Stimulated activated CD4-positive, alpha-beta T cell treated with anti-CD3 and anti-CD28 coated beads, TNF-alpha, amount 100 ng/mL, for 24 hours (primary cell): ENCODE data around the gene CRACR2B.

Experiments used
- DNase-seq, 3 experiments: peaks; one replicate each; pipeline ENCODE4 v3.0.0-alpha.2; 2020; ENCODE audit warnings: low read depth in 3 of 3

CRACR2B gene

DNA sequence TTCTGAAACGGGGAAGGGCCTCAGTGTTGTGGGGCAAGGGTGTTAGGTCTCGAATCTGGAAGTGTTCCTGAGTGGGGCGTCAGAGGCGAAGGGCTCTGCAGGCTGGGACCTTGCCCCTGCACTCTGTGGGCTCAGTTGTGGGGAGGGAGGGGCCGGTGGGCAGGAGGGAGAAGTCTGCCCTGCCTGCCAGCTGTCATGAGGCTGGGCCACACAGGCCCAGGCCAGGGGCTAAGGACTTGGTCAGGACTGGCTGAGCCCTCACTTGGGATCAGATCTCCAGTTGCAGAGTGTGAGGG lies at the start of gene CRACR2B:
CRACR2B (plus strand) TSS at position 23 of the 296 bp plus-strand sequence. CDS start 689 bp downstream, outside the sequence.
- DNase-seq = no peak

DNA sequence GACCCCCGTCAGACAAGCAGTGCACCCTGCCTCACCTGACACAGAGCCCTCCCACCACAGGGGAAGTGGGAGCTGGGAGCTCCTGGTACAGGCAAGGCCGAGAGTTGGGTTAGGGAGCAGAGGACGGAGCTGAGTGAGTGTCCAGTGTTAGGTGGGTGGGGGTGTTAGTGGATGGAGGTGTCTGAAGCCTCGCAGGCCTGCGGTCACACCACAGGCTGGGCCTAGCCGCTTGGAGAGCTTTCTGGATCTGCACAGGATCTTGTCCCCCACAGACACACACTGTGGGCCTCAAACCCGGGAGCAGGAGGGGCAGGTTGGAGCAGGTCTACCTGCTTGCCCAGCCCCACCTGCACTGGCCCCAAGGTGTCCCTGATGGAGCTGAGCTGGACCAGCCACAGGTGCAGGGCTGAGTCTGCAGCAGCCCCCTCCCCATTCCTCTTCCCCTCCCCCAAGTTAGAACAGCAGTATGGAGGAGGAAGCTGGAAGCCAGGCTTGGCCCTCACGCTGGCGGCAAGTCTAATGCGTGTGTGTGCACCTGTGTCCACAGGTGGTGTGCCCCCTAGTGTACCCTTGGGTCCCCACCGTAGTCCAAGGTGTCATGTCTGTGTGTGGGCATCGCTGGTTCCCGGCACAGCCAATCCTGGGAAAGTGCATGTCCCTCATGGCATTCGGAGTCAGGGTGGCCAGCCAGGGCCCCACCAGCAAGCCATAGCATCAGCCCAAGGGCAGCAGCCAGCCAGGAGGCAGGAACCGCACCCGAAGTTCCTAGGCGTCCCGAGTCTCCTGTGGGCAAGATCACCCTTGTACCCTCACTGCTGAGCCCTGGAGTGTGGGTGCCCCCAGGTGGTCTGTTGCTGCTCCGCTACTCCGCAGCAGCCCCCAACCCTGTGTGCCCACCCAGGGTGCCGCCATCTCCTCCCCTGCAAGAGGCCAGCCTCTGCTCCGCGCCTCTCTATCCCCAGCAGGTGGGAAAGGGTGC lies 48.5 kb upstream of the CRACR2B start:
- DNase-seq = no peak

DNA sequence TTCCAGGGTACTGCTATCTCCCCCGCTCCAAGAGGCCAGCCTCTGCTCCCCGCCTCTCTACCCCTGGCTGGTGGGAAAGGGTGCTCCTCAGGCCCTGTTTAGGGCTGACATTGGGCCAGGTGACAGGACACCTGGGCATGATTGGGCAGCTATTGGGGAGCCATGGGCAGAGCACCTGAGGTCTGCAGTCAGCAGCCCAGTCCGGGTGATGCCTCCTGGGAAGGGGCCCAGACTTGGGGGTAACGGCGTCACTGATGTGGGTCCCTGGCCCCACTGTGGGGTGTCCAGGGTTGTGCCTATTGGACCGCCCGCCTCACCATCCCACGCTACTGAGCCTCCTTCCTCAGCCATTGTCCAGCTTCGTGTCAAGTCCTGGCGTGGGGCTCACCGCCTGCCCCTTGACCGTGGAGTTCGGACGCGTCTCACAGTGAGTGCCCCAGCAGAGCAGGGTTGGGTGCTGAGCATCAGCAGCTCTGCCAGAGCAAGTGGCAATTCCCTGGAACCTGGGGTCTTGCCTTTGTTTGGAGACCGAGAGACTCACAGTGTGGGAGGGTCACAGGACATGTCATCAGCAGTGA lies 47.7 kb upstream of the CRACR2B start:
- DNase-seq = no peak

DNA sequence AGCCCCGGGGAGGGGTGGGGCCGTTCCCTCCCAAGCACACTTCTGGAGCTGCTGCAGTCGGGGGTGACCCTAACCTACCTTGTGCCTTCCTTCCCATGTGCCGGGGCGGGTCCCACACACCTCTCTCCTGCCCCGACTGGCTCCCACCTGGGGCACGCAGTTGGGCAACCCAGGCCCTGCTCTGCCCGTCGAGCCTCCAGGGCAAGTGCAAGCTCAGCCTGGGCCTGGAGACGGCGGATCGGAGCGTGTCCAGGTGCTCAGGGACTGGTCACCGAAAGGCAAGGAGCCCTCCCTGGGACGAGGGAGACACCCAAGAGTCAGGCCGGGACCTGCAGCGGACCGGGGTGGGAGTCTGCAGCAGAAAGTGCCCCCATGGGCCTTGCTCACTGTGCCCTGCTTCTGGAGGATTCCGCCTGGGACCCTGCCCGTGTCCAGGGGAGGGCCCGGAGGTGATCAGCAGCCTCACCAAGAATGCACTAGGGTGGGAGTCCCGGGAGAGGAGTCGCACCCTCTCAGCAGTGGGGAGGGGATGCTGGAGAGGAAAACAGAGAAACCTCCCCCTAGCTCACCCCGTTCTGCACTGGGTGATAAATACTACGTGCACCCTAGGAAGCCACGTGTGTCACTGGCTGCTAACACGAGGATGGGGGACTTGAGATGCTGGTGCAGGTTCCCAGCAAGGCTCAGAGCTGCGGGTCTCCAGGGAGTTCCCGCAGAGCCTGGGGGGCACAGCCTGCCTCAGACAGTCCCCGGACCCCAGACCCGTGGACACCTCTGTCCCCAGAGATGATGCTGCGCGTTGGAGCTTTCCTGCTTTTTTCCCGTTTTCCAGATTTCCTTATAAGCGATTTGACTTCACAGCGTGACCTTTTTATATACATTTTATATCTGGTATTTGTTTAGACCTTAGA lies 45.2 kb upstream of the CRACR2B start:
- DNase-seq = no peak

DNA sequence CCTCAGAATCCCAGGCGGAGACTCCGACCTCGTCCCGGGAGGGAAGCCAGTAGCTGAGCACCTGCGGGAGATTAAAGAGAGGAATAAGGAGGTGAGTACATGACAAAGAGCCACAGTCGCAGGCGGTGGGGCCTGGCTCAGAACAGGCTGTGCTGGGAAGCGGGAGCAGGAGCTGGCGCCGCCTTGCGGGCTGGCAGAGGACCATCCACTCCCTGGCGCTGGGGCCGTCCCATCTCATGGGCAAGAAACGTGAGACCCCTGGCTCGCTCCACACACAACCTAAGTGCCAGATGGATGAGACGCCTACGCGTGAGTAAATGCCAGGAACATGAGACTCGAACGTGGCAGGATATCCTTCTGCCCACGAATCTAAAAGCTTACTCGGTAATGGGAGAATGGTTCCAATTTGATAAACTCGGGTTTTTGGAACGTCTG lies 44.1 kb upstream of the CRACR2B start:
- no peak for DNase-seq

DNA sequence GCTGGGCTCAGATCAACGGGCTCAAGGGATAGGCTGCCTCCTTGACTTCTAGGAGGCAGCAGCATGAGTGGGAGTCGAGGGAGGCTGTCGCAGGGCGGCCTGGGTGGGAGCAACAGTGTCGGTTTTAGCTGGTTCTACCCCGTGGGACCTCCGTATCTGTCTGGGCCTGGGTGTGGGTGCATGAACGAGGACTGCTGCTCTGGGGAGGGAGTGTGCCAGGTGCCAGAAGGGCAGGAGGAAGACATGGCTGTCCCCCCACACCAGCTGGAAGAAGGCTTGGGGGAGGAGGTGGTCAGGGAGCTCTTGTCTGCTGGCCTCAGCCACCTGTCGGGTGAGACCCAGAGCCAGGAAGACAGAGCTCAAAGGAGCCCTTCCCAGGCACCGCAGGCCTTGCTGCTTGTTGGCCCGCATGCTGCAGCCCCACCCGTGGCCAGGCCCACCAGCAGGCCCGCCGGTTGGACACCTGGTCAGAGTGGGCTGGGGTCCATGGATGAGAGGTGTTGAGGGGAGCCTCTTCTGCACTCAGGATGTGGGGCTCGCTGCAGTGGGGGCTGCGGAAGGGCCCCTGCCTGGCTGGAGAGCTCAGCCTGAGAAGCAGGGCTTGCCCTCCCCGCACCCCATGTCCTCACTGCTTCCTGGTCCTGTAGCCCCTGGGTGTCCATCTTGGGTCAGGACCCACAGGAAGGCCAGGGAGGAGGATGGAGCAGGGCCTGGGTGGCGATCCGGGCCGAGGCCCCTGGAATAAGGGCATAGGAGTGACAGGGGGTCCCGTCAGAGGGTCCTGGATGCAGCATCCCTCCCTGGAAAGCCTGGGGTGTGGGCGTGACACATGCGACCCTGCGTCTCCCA lies 41.3 kb upstream of the CRACR2B start:
- DNase-seq = no peak

DNA sequence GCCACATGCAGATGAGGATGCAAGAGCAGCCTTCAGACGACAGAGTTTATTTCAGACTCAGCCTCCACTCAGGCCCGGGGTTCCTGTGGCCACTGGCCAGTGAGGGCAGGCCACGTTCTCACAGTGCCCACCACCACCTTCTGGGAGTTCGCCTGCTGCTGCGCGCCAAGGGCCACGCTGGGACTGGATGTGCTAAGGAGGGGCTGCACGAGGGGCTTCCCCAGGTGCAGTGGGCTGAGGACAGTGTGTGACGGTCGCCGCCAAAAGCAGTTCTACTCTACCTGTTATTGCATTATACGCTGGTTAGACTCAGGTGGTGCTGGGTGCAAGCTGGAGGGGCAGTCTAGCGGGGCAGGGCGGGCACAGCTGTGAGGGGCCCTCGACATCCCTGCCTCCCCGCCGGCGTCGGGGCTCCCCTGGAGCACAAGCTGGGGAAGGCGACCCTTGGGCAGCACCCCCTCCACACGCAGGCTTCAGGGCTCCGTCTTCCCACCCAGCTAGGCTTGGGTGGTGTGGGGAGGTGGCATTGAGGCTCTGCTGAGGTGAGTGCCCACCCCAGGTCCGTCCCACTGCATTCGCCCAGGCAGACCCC lies 40.5 kb upstream of the CRACR2B start:
- no peak for DNase-seq

DNA sequence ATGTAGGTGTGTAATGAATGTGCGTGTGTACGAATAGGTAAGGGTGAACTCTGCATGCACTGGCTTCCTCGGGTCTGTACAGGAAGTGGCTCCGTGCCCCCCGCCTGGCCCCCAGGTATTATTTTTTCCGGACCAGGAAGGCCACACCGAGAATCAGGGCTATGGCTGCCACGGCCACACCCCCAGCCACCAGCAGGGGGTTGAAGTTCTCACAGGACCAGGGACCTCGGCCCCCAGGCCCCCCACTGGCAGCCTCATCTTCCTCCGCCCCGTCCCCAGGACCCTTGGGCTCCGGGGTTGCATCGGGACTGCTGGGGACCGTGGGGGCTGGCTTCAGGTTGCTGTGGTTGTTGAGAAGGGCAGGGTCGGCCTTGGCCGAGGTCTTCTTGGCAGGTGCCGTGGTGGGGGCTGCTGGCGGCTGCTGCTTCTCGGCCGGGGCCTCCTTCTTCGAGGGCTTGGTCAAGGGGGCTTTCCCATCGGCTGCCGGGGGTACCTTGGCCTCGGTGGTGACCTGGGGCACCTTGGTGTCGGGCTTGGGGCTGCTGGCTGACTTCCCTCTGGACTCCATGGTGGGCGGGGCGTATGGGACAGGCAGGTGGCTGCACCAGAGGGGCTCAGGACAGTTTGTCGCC lies 39.6 kb upstream of the CRACR2B start:
- no peak for DNase-seq

DNA sequence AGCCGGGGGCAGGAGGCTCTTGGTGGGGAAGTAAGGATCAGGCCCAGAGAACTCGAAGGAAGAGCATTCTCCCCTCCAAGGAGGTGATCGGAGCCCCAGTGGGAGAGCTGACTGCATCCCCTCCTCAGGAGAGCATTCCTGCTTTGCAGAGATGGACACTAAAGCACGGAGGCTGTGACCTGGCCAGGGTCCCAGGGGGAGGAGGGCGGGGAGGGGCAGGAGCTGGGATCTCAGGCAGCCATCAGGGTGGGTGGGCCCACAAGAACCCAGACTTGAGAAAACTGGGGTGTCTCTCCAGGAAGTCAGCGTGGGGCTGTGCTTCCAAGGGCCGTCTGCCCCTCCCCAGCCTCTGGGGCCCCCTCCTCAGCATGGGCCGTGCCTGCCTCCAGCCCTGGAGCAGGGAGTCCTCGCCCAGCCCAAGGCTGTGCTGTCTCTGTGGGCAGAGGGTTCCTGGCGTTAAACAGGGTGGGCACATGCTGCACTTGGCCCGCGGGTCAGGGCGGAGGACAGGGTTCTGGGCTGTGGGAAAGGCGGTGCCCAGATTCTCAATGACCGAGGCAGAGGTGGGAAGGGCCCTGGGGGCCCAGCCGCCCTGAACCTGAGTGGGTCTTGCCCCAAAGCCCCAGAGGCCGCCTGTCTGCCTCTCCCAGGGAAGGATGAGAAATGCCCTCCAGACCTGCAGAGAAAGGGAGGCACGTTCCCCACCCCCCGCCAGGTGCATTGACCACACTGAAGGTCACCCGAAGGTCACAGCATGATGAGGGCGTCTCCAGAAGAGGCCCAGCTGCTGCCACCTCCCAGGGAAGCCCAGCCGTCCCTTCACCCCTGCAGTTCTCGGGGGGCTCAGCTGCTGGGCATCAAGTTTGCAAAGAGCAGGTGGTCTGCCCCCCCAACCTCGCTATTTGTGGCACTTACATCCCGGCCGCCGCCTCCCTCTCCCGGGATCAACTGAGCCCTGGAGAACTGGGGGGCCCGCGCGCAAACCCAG lies 38.5 kb upstream of the CRACR2B start:
- no peak for DNase-seq

DNA sequence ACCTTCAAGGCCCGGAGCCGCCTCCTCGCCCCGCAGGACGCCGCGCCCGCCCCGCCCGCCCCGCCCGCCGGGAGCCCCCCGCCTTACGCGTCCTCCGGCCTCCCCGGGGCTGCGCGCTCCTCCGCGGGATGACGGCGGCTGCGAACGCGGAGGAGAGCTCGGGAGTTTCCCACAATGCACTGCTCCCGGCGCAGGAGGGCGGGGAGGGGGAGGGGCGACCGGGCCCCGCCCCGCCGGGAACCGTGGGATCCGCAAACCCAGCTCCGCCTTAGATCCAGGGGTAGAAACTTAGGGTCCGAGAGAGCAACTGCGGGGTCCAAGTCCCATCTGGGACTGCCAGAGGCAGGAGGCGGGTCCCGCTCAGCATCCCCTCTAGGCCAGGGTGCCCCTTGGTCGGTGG lies 37.8 kb upstream of the CRACR2B start, which contains the start of gene CEND1:
CEND1 (minus strand) TSS at position 148 of the 400 bp plus-strand sequence. CDS start 1,514 bp downstream, outside the sequence.
- DNase-seq = peak in 1 of 3 experiments; percentile 56

DNA sequence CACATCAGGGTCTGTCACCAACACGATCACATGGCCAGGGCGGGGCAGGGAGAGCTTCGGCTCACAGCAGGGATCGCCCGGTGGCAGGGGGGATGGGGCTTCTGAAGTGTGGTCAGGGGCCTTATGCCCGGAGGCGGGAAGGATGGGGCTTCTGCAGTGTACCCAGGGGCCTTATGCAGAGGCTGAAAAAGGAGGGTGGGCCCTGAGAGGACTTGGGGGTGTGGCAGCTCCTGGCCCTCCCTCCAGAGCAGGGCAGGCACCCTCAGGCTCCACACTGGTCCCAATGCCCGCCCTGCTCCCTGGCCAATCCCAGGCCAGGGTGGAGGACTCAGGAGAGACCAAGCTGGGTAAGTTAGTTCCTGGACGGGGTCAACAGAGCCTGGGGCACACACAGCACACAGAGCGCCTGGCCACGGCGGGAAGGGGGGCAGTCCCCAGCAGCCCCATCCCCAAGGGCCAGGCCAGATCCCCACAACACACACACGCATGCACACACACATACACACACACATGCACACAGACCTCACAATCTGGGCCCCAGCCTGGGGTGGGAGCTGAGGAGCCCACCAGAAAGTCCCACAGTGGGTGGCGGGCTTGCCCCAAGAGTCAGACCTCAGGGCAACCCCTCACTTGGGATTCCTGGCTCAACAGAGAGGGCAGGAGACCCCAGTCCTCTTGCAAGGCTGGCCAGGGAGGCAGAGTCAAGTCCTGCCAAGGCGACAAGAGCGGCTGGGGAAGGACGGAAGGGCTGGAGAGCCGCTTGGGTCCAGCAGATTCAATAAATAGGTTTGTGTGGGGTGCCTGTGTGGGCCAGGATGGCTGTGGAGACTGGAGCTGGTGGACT lies 36.8 kb upstream of the CRACR2B start:
- DNase-seq = no peak

DNA sequence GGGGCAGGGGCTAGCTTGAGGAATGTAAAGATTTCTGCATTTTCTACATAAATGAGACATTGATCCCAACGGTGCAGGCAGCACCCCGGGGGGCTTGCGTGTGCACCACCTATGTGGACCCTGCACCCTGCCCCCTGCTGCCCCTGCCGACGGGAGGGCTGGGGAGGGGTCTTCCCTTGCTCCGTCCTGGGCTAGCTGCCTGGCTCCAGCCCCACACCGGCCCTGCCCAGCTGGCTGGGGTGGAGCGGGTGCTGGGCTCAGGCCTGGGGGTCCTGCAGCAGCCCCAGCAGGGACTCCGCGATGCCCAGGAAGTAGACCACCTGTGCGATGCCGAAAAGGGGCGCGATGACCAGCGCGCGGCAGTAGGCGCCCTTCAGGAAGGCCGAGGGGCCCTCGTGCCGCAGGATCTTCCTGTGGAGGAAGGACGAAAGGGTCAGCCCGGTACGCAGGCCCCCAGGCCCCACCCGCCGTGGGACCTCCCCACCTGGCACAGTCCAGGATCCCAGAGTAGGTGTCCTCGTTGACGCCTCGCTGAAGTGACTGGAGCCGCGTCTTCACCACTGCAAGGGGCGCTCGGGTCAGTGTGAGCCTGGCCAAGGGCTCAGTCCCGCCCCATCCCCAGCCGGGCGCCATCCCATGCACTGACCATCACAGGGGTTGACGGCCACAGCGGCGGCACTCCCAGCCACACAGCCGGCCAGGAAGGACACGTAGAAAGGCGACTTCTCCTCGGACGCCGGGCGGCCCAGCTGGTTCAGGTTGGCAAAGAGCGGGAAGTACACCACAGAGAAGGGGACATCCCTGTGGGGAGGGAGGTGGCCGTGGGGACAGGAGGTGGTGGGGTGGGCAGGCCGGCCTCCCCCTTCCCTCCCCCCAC lies 35.8 kb upstream of the CRACR2B start:
- no peak for DNase-seq

DNA sequence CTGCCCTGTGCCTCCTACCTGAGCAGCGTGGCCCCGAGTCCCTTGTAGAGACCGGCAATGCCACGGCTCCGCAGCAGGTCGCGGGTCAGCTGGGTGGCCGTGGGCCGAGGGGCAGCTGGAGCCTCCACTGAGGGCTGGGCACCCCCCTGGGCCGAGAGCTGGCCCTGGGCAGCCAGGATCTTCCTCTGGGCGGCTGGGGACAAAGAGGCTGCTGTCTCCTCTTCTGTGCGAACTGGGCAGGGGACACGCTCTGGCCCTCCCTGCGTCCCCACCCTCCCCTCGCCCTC lies 35.2 kb upstream of the CRACR2B start:
- DNase-seq = no peak

DNA sequence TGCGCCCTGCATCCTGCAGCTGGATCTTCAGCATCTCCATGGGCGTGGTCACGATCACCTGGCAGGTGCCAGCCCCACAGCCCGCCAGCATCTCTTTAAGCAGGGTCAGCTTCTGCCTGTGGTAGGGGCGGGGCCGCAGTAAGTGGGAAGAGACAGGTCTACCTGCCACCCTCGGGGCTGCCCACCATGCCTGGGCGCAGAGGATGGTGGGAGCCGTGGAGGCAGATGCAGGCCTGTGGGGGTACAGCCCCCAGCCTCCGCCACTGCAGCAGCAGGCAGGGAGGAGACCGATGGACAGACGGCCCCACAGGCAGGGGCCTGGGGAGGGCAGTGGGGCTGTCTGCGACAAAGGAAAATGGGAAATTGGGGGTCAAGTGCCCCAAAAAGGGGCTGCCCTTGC lies 34.8 kb upstream of the CRACR2B start:
- DNase-seq = no peak

DNA sequence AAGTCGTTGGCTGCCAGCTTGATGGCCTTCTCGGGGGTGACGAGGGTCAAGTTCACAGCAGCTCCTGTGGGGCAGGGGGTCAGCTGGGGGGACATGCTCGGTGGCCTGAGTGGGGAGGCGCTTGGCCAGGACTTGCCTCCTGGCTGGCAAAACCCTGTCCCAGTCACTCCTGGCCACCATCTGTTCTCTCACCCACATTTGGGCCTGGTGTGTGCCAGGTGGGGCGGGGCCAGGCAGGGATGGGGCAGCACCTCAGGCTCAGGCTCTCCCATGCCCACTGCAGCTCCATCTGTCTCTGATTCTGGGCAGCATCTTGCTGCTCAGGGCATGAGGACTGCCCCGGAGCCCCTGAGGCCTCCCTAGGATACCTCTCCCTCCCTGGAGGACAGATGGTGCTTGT lies 34.2 kb upstream of the CRACR2B start:
- DNase-seq = no peak

DNA sequence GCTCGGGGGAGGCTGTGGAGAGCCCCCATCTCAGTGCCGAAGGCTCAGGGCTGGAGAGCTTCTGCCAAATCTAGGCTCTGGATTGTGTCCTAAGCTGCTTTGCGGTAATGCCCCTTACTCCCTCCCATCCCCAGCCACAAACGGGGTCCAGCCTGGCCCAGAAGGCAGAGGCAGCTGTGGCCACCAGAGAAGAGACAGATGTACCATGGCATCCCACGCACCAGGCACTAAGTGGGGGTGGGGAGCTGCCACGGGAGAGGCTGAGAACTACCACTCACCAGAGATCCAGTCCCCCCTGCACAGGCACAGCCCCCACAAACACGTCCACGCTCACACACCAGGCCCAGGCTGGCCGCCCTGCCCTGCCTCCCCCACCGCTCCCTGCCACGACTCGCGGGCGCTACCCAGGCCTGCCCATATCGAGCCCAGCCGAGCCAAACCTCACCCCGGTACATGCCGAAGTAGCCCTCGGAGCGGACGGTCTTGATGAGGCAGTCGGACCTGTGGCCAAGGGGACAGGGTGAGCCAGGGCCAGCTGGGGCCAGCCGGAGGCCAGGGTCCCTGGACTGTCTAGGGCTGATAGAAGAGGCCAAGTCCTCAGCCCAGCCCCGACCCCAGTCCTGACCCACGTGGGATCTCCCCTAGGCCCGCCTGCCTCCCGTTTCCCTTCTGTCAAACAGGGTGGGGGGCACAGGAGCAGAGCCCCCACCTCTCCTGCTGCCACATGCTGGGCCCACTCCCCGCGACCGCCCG lies 33.5 kb upstream of the CRACR2B start:
- no peak for DNase-seq
